ENCODE results near the gene CCM2. TPM values are rescaled to one million over a fixed set of nuclear protein-coding genes. Genes with fewer than 3 reads are reported as not detected.

Gene CCM2
- total and polyA plus RNA-seq, 2 experiments from 2014 or later: 24.9 to 40.1 TPM

- H3K27me3 Mint-ChIP-seq (ENCODE audit: insufficient read depth, low read depth, poor library complexity): peaks cover 3% of the 10 kb centered on the region
- no peak for DNase-seq (ENCODE audit: low spot score)
- TF ChIP-seq NANOG (IDR thresholded peaks at IDR 0.05; ENCODE audit: borderline replicate concordance): no peak
- no peak for TF ChIP-seq JUNB (IDR thresholded peaks at IDR 0.05; ENCODE audit: unreplicated experiment)
- no peak for ATAC-seq
- Histone ChIP-seq H3K4me1 (ENCODE audit: insufficient read depth) (no peaks in the 10 kb centered on the region), H3K27ac (ENCODE audit: low read depth) (no peak overlapping the region), H3K4me2 (no peak overlapping the region), H4K20me1 (replicated peaks; ENCODE audit: insufficient read depth) (peaks cover 6% of the 10 kb centered on the region; the same call in 1 of the 2 replicates), H3K27me3 (ENCODE audit: insufficient read depth) (no peaks in the 10 kb centered on the region), H3K36me3 (ENCODE audit: insufficient read depth) (no peaks in the 10 kb centered on the region), H2AFZ (no peak overlapping the region), H3K79me2 (replicated peaks; ENCODE audit: insufficient read depth) (peaks cover under 1% of the 10 kb centered on the region; the same call in 1 of the 2 replicates), H3K4me3 (no peak overlapping the region), H3F3A (replicated peaks; ENCODE audit: low read depth) (no peaks in the 10 kb centered on the region), H3K9me2 (ENCODE audit: insufficient read depth) (no peaks in the 10 kb centered on the region)
- no peaks in the 10 kb centered on the region for H3K4me1 Mint-ChIP-seq
- H3K36me3 Mint-ChIP-seq (ENCODE audit: low read depth): peaks cover 6% of the 10 kb centered on the region; the same call in 2 of the 3 replicates
- no peak overlapping the region for H3K27ac Mint-ChIP-seq
- no peaks in the 10 kb centered on the region for H3K9me3 Mint-ChIP-seq
- no peak overlapping the region for H3K4me3 Mint-ChIP-seq
These were observed 55.0 kb downstream of the CCM2 start for GRCh38 chr7:45055016-45055415.

GRCh38 chr7:45055594-45056219 lies 55.7 kb downstream of the CCM2 start:
- no peaks in the 10 kb centered on the region for H3K4me1 Mint-ChIP-seq
- no peak overlapping the region for H3K4me3 ChIP-seq
- H3K36me3 Mint-ChIP-seq (ENCODE audit: low read depth): peaks cover 6% of the 10 kb centered on the region; the same call in 2 of the 3 replicates
- H3K27me3 ChIP-seq (ENCODE audit: insufficient read depth): no peaks in the 10 kb centered on the region
- H3K4me1 ChIP-seq (ENCODE audit: insufficient read depth): no peaks in the 10 kb centered on the region
- ATAC-seq: no peak
- H3K27ac ChIP-seq (ENCODE audit: low read depth): no peak overlapping the region
- no peaks in the 10 kb centered on the region for H3K9me3 Mint-ChIP-seq
- no peaks in the 10 kb centered on the region for H3F3A ChIP-seq (replicated peaks; ENCODE audit: low read depth)
- peaks cover 3% of the 10 kb centered on the region for H3K27me3 Mint-ChIP-seq (ENCODE audit: insufficient read depth, low read depth, poor library complexity)
- H3K4me2 ChIP-seq: no peak overlapping the region
- H2AFZ ChIP-seq: no peak overlapping the region
- no peak overlapping the region for H3K27ac Mint-ChIP-seq
- no peak for DNase-seq (ENCODE audit: low spot score)
- peaks cover 7% of the 10 kb centered on the region; the same call in 1 of the 2 replicates for H3K79me2 ChIP-seq (replicated peaks; ENCODE audit: insufficient read depth)
- H4K20me1 ChIP-seq (replicated peaks; ENCODE audit: insufficient read depth): peaks cover 6% of the 10 kb centered on the region; the same call in 1 of the 2 replicates
- no peak overlapping the region for H3K4me3 Mint-ChIP-seq
- no peaks in the 10 kb centered on the region for H3K36me3 ChIP-seq (ENCODE audit: insufficient read depth)
- no peaks in the 10 kb centered on the region for H3K9me2 ChIP-seq (ENCODE audit: insufficient read depth)
- no peak for TF ChIP-seq STAT1 (IDR thresholded peaks at IDR 0.05; ENCODE audit: unreplicated experiment)
- no peak for TF ChIP-seq REST (IDR thresholded peaks at IDR 0.05; ENCODE audit: unreplicated experiment)
- no peak for TF ChIP-seq CREB1 (CRISPR knock-in tag; IDR thresholded peaks at IDR 0.05; ENCODE audit: low read depth)
- no peak for TF ChIP-seq ZNF114 (CRISPR knock-in tag; IDR thresholded peaks at IDR 0.05)
- TF ChIP-seq POLR2AphosphoS5 (IDR thresholded peaks at IDR 0.05; ENCODE audit: low read depth): no peak
- TF ChIP-seq ZNF331 (CRISPR knock-in tag; IDR thresholded peaks at IDR 0.05; ENCODE audit: low read depth): no peak
- TF ChIP-seq CTCF (conservative IDR thresholded peaks at IDR 0.05; ENCODE audit: low read depth in 2 of 2): no peak
- no peak for TF ChIP-seq EZH2 (IDR thresholded peaks at IDR 0.05; ENCODE audit: low read depth, unreplicated experiment)
- TF ChIP-seq JUNB (IDR thresholded peaks at IDR 0.05; ENCODE audit: unreplicated experiment): no peak

Data from GM23338 (cell line).